GM10248 (cell line): Measurements from ENCODE around the gene QPCTL.
A peak's percentile ranks its signal among the peaks of the same experiment; 100 is the strongest.

Source experiments
- CTCF ChIA-PET: fragments of 300-600 bp; sonication (Branson Sonifier 250); formaldehyde crosslinking; extraction: SDS; loops from one replicate; lab custom pipeline; 2021; ENCODE audit warnings: antibody characterized with exemption; lab: Yijun Ruan, JAX
- POLR2A ChIA-PET: fragments of 350-650 bp; sonication (Branson Sonifier 250); formaldehyde crosslinking; extraction: SDS; loops from one replicate; lab custom pipeline; 2020; ENCODE audit warnings: antibody characterized with exemption; lab: Yijun Ruan, JAX
- DNase-seq: peaks from one replicate; pipeline ENCODE4 v3.0.0; 2012; ENCODE audit errors: extremely low spot score
- CTCF ChIP-seq: IDR thresholded peaks from 2 replicates; pipeline ENCODE4 v1.5.1; 2012; ENCODE audit warnings: mild to moderate bottlenecking, low read depth; ENCODE audit errors: extremely low read depth, missing control alignments, control extremely low read depth

Gene QPCTL

DNA sequence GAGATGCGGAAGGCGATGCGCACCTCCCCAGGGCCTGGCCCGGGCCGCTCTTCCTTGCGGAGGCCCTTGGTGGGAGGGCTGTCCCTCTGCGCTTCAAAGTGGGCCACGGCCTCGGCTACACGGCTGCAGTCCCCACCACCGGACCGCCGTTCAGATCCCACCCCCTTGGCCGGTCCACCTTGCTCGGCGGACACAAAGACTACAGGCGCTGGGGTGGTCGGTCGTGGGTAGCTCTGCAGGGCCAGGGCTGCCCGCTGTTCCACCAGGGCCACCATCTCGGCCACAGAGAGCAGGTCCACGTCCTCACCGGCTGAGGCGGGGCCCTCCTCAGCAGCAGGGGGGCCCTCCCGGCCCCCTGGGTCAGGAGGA, 20.2 kb downstream of the QPCTL start:
- DNase-seq = no peak
- TF ChIP-seq CTCF = no peak
- ChIA-PET POLR2A (interaction anchor here (0.5 kb wide), 1 partner anchor 1514 kb away, joined by 4 read pairs; no protein-coding TSS in a partner anchor), CTCF (interaction anchor here (1.9 kb wide), 1 partner anchor 20 kb away, joined by 9 read pairs; the partner anchor contains the start of genes QPCTL and SNRPD2)

DNA sequence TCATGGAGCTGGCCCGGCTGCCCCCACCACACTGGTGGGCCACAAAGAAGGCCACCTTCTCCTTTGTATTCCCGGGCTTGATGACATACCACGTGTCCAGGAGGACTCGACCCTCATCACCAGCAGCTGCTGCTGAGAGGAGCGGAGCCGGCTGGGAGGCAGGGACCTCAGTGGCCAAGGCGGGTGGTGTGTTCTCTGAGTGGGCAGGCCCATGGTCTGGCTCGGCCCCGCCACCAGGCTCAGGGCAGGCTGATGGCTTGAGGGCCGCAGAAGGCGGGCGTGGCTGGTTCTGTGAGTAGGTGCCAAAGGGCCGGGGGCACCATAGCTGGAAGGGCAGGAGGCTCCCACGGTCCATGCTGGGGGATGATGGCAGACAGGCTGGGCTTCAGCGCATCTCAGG, 20.7 kb downstream of the QPCTL start:
- no peak for TF ChIP-seq CTCF
- CTCF ChIA-PET = interaction anchor here (1.9 kb wide), 1 partner anchor 21 kb away, joined by 9 read pairs; the partner anchor contains the start of genes QPCTL and SNRPD2
- POLR2A ChIA-PET = interaction anchor here (0.5 kb wide), 1 partner anchor 1514 kb away, joined by 4 read pairs; no protein-coding TSS in a partner anchor
- DNase-seq = no peak

GRCh38 chr19:45715139-45715538, 22.7 kb downstream of the QPCTL start:
- no peak for DNase-seq
- ChIA-PET CTCF (interaction anchor here (0.8 to 8.3 kb wide), 3 partner anchors 9 to 84 kb away, joined by 3 to 45 read pairs (median 23); partner anchors contain the start of genes QPCTL and SNRPD2), POLR2A (no interaction called here)
- TF ChIP-seq CTCF = no peak

- ChIA-PET POLR2A (interaction anchor here (0.6 to 1.2 kb wide), 6 partner anchors 9 to 241 kb away, joined by 3 to 5 read pairs (median 3); partner anchors contain the start of genes FBXO46, QPCTL and SNRPD2), CTCF (interaction anchor here (0.6 to 8.3 kb wide), 12 partner anchors 11 to 231 kb away, joined by 3 to 45 read pairs (median 4); partner anchors contain the start of genes FBXO46, QPCTL and SNRPD2)
- no peak for TF ChIP-seq CTCF
- no peak for DNase-seq
These were observed 24.1 kb downstream of the QPCTL start for GRCh38 chr19:45716359-45717130.

- ChIA-PET CTCF (interaction anchor here (0.6 to 8.3 kb wide), 13 partner anchors 11 to 232 kb away, joined by 3 to 45 read pairs (median 4); partner anchors contain the start of genes FBXO46, QPCTL and SNRPD2), POLR2A (interaction anchor here (0.6 to 1.2 kb wide), 7 partner anchors 12 to 242 kb away, joined by 3 to 13 read pairs (median 3); partner anchors contain the start of genes FBXO46, QPCTL, SIX5 and SNRPD2)
- DNase-seq = peak; percentile 98
- TF ChIP-seq CTCF = peak; percentile 11
These were observed 24.9 kb downstream of the QPCTL start for GRCh38 chr19:45717131-45717982.
